Endothelial cell of umbilical vein (primary cell): ENCODE measurements around the gene IRF2. TPM values are rescaled to one million over a fixed set of nuclear protein-coding genes. Genes with fewer than 3 reads are reported as not detected.

Source experiments
- BruUV-seq: library from RNA; stranded (reverse); fragments of 400-500 nt; replicated peaks from 2 replicates; lab custom pipeline; 2021; lab: Mats Ljungman, UMichigan
- CTCF ChIA-PET: fragments of 300-600, 350-600 bp; sonication (Branson Sonifier 250); formaldehyde crosslinking; loops from one replicate; lab custom pipeline; 2021; ENCODE audit warnings: antibody characterized with exemption, inconsistent platforms; lab: Charles Lee
- POLR2A ChIA-PET: fragments of 300-600, 350-600 bp; sonication (Branson Sonifier 250); formaldehyde crosslinking; loops from one replicate; lab custom pipeline; 2021; ENCODE audit warnings: antibody characterized with exemption, inconsistent platforms; lab: Charles Lee
- DNase-seq: peaks from one replicate; pipeline ENCODE4 v3.0.0-alpha.2; 2011; ENCODE audit warnings: low read depth, low spot score
- FAIRE-seq: peaks from 2 replicates; lab custom pipeline; 2011; peaks lifted over from hg19 to GRCh38; lab: Jason Lieb, UNC
- H2AFZ ChIP-seq: 2 replicates; pipeline ENCODE4 v1.6.0; 2012; ENCODE audit warnings: low read depth, low read length, control low read depth, inconsistent platforms
- H3K27ac ChIP-seq: 2 replicates; pipeline ENCODE4 v1.5.1; 2011; ENCODE audit warnings: low read depth, mild to moderate bottlenecking, control low read depth, low read length, moderate library complexity; ENCODE audit not compliant: insufficient read depth
- H3K27me3 ChIP-seq, 2 experiments: 2 replicates each; pipeline versions ENCODE4 v1.6.0 to v1.6.1; 2011; ENCODE audit warnings: low read length in 2 of 2, mixed read lengths in 1 of 2; ENCODE audit not compliant: control insufficient read depth in 2 of 2, insufficient read depth in 2 of 2
- H3K36me3 ChIP-seq, 2 experiments: 2 replicates in 1 of 2; 3 replicates in 1 of 2; pipeline ENCODE4 v1.5.1; 2011; ENCODE audit warnings: low read length in 2 of 2, mild to moderate bottlenecking in 1 of 2, moderate library complexity in 1 of 2; ENCODE audit not compliant: control insufficient read depth in 2 of 2, insufficient read depth in 2 of 2; ENCODE audit errors: extremely low read depth in 1 of 2
- H3K4me1 ChIP-seq: 3 replicates; pipeline ENCODE4 v1.5.1; 2011; ENCODE audit warnings: mild to moderate bottlenecking, low read length; ENCODE audit not compliant: control insufficient read depth, insufficient read depth; ENCODE audit errors: extremely low read depth
- H3K4me2 ChIP-seq: 2 replicates; pipeline ENCODE4 v1.6.1; 2011; ENCODE audit warnings: low read length, control low read depth, mixed read lengths; ENCODE audit not compliant: insufficient read depth
- H3K4me3 ChIP-seq, 3 experiments: fragments of 200-600 bp in 1 of 3; sonication (generic), shearing (Covaris generic) in 1 of 3; replicated peaks in 1 of 3; 2 replicates each; pipeline ENCODE4 v1.5.1; 2011 to 2016; ENCODE audit warnings: control low read depth in 3 of 3, low read length in 3 of 3, mild to moderate bottlenecking in 2 of 3, inconsistent platforms in 1 of 3, low read depth in 1 of 3, moderate library complexity in 1 of 3; ENCODE audit not compliant: insufficient read depth in 1 of 3
- H3K79me2 ChIP-seq: 2 replicates; pipeline ENCODE4 v1.6.0; 2012; ENCODE audit warnings: low read length, inconsistent platforms; ENCODE audit not compliant: control insufficient read depth, insufficient read depth
- H3K9ac ChIP-seq: replicated peaks from 2 replicates; pipeline ENCODE3; 2011; ENCODE audit warnings: low read length, control low read depth; ENCODE audit not compliant: insufficient read depth; ENCODE audit errors: extremely low read depth
- H3K9me1 ChIP-seq: replicated peaks from 3 replicates; pipeline ENCODE4 v1.6.0; 2011; ENCODE audit warnings: mild to moderate bottlenecking, low read length; ENCODE audit not compliant: control insufficient read depth, insufficient read depth; ENCODE audit errors: extremely low read depth
- H3K9me3 ChIP-seq: replicated peaks from 2 replicates; pipeline ENCODE4 v1.5.1; 2012; ENCODE audit warnings: low read length, inconsistent platforms; ENCODE audit not compliant: control insufficient read depth, insufficient read depth
- H4K20me1 ChIP-seq: replicated peaks from 2 replicates; pipeline ENCODE3; 2011; ENCODE audit warnings: mild to moderate bottlenecking, low read length; ENCODE audit not compliant: control insufficient read depth, insufficient read depth; ENCODE audit errors: extremely low read depth
- EZH2 ChIP-seq: IDR thresholded peaks from 2 replicates; pipeline ENCODE4 v1.6.1; 2012; ENCODE audit warnings: borderline replicate concordance, low read depth, mild to moderate bottlenecking, moderate library complexity, low read length, inconsistent platforms; ENCODE audit not compliant: severe bottlenecking
- FOS ChIP-seq: IDR thresholded peaks from 2 replicates; pipeline ENCODE4 v1.6.1; 2011; ENCODE audit warnings: mild to moderate bottlenecking, low read length, moderate library complexity, borderline replicate concordance; ENCODE audit not compliant: insufficient read depth
- GATA2 ChIP-seq: IDR thresholded peaks from 2 replicates; pipeline ENCODE4 v1.7.0; 2011; ENCODE audit warnings: low read depth, mild to moderate bottlenecking, moderate library complexity, mixed read lengths, low read length; ENCODE audit not compliant: insufficient read length, insufficient read depth
- JUN ChIP-seq: IDR thresholded peaks from 2 replicates; pipeline ENCODE4 v1.6.1; 2011; ENCODE audit warnings: borderline replicate concordance, low read depth; ENCODE audit not compliant: insufficient read length, insufficient read depth
- MYC ChIP-seq: IDR thresholded peaks from one replicate; pipeline ENCODE4 v1.6.1; 2011; ENCODE audit warnings: mild to moderate bottlenecking, low read depth, low read length
- POLR2A ChIP-seq: IDR thresholded peaks from 2 replicates; pipeline ENCODE4 v1.6.1; 2012; ENCODE audit warnings: low read depth, mild to moderate bottlenecking, control low read depth, low read length
- POLR2AphosphoS5 ChIP-seq: IDR thresholded peaks from 2 replicates; pipeline ENCODE4 v1.6.1; 2012; ENCODE audit warnings: low read depth, mild to moderate bottlenecking, control low read depth, low read length, moderate library complexity; ENCODE audit not compliant: insufficient read depth
- dilution Hi-C: fragments of 300-500 bp; cut with MboI; formaldehyde crosslinking; loops from one replicate; pipeline ENCODE4 v1.15.0; 2019; ENCODE audit warnings: low sequenced_read_pairs; ENCODE audit not compliant: extremely low pct_ligation_motif_present
- intact Hi-C: fragments of 100-400 bp; cut with micrococcal nuclease; formaldehyde crosslinking; loops from one replicate; pipeline ENCODE4 v1.10.0; 2022
- polyA plus RNA-seq, 4 experiments: library from polyadenylated mRNA; depleted of rRNA in 3 of 4; stranded (reverse) in 3 of 4; unstranded in 1 of 4; fragments of >200 nt; gene quantifications; 2 replicates each; pipeline versions ENCODE4 v1.2.1 to v1.2.3, GENCODE V29; 2011 to 2012; ENCODE audit warnings: missing spikeins in 1 of 4
- total RNA-seq: library from RNA; stranded (reverse); gene quantifications from 2 replicates; pipeline ENCODE4 v1.2.3, GENCODE V29; 2021
- TF ChIP-seq, protein P1 (sequence below): IDR thresholded peaks from 2 replicates; pipeline ENCODE4 v1.6.1; 2011; ENCODE audit not compliant: insufficient read depth, insufficient read length
- TF ChIP-seq, protein P2 (sequence below), 2 donors: IDR thresholded peaks; 1 replicate in 1 of 2; 2 replicates in 1 of 2; pipeline ENCODE4 v1.5.1; 2011; ENCODE audit warnings: low read length in 2 of 2, mild to moderate bottlenecking in 2 of 2, moderate library complexity in 2 of 2, control low read depth in 1 of 2, inconsistent platforms in 1 of 2, low read depth in 1 of 2; ENCODE audit not compliant: insufficient read depth in 1 of 2; ENCODE audit errors: extremely low read depth in 1 of 2

The IRF2 gene
- total and polyA plus RNA-seq, 2 donors (not counting 3 experiments of a cell fraction or from before 2014, with no cell fraction given), result 26.9 to 27.6 TPM

DNA sequence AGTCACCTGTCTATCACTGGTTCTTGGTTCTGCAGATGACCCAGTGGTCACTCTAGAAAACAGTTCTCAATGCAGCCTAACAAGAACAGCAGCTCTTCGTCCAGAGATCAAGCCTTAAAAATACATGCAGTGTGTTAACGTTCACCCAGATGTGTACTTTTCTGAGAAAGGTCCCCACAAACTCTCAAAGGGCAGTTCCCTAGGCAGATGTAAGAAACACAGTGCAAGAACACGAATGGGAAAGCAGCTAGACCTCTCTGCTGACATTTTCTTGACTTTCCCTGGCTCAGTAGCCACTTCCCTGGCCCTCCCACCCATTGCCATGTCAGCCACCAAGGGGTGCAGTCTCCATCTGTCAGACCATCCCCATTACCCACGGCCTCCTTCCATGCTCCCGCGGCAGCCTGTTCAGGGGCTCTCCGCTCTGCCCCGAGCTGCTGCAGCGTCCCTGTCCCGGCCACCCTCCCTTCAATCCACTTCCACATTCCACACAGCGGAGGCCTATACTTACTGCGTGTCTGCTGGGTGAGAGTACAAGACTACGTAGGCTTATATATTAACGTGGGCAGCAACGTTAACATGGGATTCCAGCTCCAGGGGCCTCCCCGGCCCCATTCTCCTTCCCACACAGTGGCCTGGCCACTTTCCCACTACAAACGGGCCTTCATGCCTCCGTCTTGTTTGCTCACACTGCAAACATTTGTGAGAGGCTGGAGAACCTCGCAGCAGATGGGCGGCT, 34.3 kb downstream of the IRF2 start:
- Histone ChIP-seq H4K20me1 (no peaks in the 10 kb centered on the region), H3K4me3 (no peak overlapping the region), H3K4me2 (no peak overlapping the region), H3K36me3 (no peaks in the 10 kb centered on the region), H3K79me2 (peaks cover 25% of the 10 kb centered on the region), H3K9me3 (no peaks in the 10 kb centered on the region), H3K27ac (no peak overlapping the region), H2AFZ (no peak overlapping the region), H3K9me1 (no peaks in the 10 kb centered on the region), H3K4me1 (peaks cover 15% of the 10 kb centered on the region), H3K27me3 (no peaks in the 10 kb centered on the region), H3K9ac (no peak overlapping the region)
- TF ChIP-seq POLR2AphosphoS5 (no peak), POLR2A (no peak), EZH2 (no peak), FOS (no peak), GATA2 (no peak), JUN (no peak), MYC (no peak)
- TF ChIP-seq, protein P1, sequence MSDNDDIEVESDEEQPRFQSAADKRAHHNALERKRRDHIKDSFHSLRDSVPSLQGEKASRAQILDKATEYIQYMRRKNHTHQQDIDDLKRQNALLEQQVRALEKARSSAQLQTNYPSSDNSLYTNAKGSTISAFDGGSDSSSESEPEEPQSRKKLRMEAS, result no peak
- TF ChIP-seq, protein P2, sequence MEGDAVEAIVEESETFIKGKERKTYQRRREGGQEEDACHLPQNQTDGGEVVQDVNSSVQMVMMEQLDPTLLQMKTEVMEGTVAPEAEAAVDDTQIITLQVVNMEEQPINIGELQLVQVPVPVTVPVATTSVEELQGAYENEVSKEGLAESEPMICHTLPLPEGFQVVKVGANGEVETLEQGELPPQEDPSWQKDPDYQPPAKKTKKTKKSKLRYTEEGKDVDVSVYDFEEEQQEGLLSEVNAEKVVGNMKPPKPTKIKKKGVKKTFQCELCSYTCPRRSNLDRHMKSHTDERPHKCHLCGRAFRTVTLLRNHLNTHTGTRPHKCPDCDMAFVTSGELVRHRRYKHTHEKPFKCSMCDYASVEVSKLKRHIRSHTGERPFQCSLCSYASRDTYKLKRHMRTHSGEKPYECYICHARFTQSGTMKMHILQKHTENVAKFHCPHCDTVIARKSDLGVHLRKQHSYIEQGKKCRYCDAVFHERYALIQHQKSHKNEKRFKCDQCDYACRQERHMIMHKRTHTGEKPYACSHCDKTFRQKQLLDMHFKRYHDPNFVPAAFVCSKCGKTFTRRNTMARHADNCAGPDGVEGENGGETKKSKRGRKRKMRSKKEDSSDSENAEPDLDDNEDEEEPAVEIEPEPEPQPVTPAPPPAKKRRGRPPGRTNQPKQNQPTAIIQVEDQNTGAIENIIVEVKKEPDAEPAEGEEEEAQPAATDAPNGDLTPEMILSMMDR (IDR thresholded peaks at IDR 0.05; ENCODE audit: extremely low read depth in 1 of 2, insufficient read depth in 1 of 2, low read depth in 1 of 2, low read length in 2 of 2), result no peak
- dilution Hi-C loops, result no loop called here
- intact Hi-C loops, result no loop called here
- BruUV-seq, result no TSS peak
- DNase-seq (no peak), FAIRE-seq (no peak)
- POLR2A ChIA-PET, result no interaction called here
- CTCF ChIA-PET, result interaction anchor here (1.3 to 2.1 kb wide), 2 partner anchors 10 to 135 kb away, joined by 3 to 4 read pairs; no protein-coding TSS in a partner anchor
